Fibroblast of villous mesenchyme (primary cell): ENCODE measurements around the gene PRAMEF15. TPM values are rescaled to one million over a fixed set of nuclear protein-coding genes. Genes with fewer than 3 reads are reported as not detected.

Source experiments
- small RNA-seq: library from RNA; depleted of rRNA; stranded (forward); fragments of <200 nt; gene quantifications from one replicate; pipeline ENCODE3, GENCODE V24; 2012
- total RNA-seq: library from RNA; depleted of rRNA; stranded (reverse); fragments of >200 nt; gene quantifications from 2 replicates; pipeline ENCODE4 v1.2.3, GENCODE V29; 2012

The PRAMEF15 gene
- total RNA-seq, 1 donor, result not detected

Small RNA genes lying within 50 kb of the gene (small RNA-seq; reads per million reads assigned to genes)
- not detected for gene RNU6-771P

Other genes starting within 250 kb of the PRAMEF15 start
- not detected in 2 replicates for gene PRAMEF25, start 244.8 kb upstream of the PRAMEF15 start, total RNA-seq
- not detected in 2 replicates for gene HNRNPCL2, start 198.7 kb upstream of the PRAMEF15 start, total RNA-seq
- not detected in 2 replicates for gene PRAMEF26, start 159.6 kb upstream of the PRAMEF15 start, total RNA-seq
- gene HNRNPCL4, start 149.9 kb upstream of the PRAMEF15 start, total RNA-seq, result not detected in 2 replicates
- gene PRAMEF9, start 143.7 kb upstream of the PRAMEF15 start, total RNA-seq, result not detected in 2 replicates
- not detected in 2 replicates for gene PRAMEF13, start 114.2 kb upstream of the PRAMEF15 start, total RNA-seq
- not detected in 2 replicates for gene PRAMEF18, start 89.4 kb upstream of the PRAMEF15 start, total RNA-seq
- gene PRAMEF5, start 61.4 kb upstream of the PRAMEF15 start, total RNA-seq, result not detected in 2 replicates
- gene PRAMEF8, start 30.4 kb upstream of the PRAMEF15 start, total RNA-seq, result not detected in 2 replicates
- gene PRAMEF33, start 12.0 kb upstream of the PRAMEF15 start, total RNA-seq, result not detected in 2 replicates
- not detected in 2 replicates for gene PRAMEF14, start 31.6 kb downstream of the PRAMEF15 start, total RNA-seq
- gene PRAMEF19, start 56.4 kb downstream of the PRAMEF15 start, total RNA-seq, result not detected in 2 replicates
- not detected in 2 replicates for gene PRAMEF17, start 74.1 kb downstream of the PRAMEF15 start, total RNA-seq
- not detected in 2 replicates for gene PRAMEF20, start 94.9 kb downstream of the PRAMEF15 start, total RNA-seq
- not detected in 2 replicates for gene LRRC38, start 198.4 kb downstream of the PRAMEF15 start, total RNA-seq